Osteoblast (primary cell): Measurements from ENCODE around the gene NUP50. TPM values are rescaled to one million over a fixed set of nuclear protein-coding genes. Genes with fewer than 3 reads are reported as not detected.

Experiments
- DNase-seq: peaks from one replicate; pipeline ENCODE4 v3.0.0; 2011; ENCODE audit warnings: low spot score, mixed read lengths; ENCODE audit not compliant: insufficient read length; ENCODE audit errors: missing footprints
- H2AFZ ChIP-seq: 2 replicates; pipeline ENCODE4 v1.6.0; 2011; ENCODE audit warnings: mild to moderate bottlenecking, low read length
- H3K27ac ChIP-seq: 2 replicates; pipeline ENCODE4 v1.5.1; 2011; ENCODE audit warnings: mild to moderate bottlenecking, low read depth, low read length, moderate library complexity
- H3K27me3 ChIP-seq: 2 replicates; pipeline ENCODE4 v1.6.0; 2012; ENCODE audit warnings: mild to moderate bottlenecking, control low read depth, inconsistent platforms, low read length, moderate library complexity; ENCODE audit not compliant: insufficient read depth
- H3K36me3 ChIP-seq: 2 replicates; pipeline ENCODE4 v1.5.1; 2011; ENCODE audit warnings: mild to moderate bottlenecking, low read length, control low read depth, moderate library complexity; ENCODE audit not compliant: insufficient read depth
- H3K4me1 ChIP-seq: 2 replicates; pipeline ENCODE4 v1.5.1; 2011; ENCODE audit warnings: mild to moderate bottlenecking, low read length, control low read depth, moderate library complexity; ENCODE audit not compliant: insufficient read depth
- H3K4me2 ChIP-seq: 2 replicates; pipeline ENCODE4 v1.6.0; 2011; ENCODE audit warnings: mild to moderate bottlenecking, low read length; ENCODE audit not compliant: insufficient read depth
- H3K4me3 ChIP-seq: fragments of 200-600 bp; sonication (generic); 3 replicates; pipeline ENCODE4 v1.5.1; 2012; ENCODE audit warnings: mild to moderate bottlenecking, low read length, inconsistent platforms; ENCODE audit not compliant: insufficient read depth
- H3K79me2 ChIP-seq: 2 replicates; pipeline ENCODE4 v1.6.0; 2012; ENCODE audit warnings: mild to moderate bottlenecking, low read length, control low read depth, inconsistent platforms; ENCODE audit not compliant: insufficient read depth
- H3K9me3 ChIP-seq: 2 replicates; pipeline ENCODE4 v1.5.1; 2011; ENCODE audit warnings: low read depth, low read length, control low read depth
- H4K20me1 ChIP-seq: 2 replicates; pipeline ENCODE4 v1.6.0; 2012; ENCODE audit warnings: mild to moderate bottlenecking, low read length, control low read depth; ENCODE audit not compliant: insufficient read depth
- CTCF ChIP-seq: IDR thresholded peaks from 2 replicates; pipeline ENCODE4 v1.5.1; 2011; ENCODE audit warnings: mild to moderate bottlenecking, low read depth, low read length, moderate library complexity; ENCODE audit errors: extremely low read depth
- small RNA-seq: library from RNA; depleted of rRNA; stranded (forward); fragments of <200 nt; gene quantifications from one replicate; pipeline ENCODE3, GENCODE V24; 2012
- total RNA-seq: library from RNA; depleted of rRNA; stranded (reverse); fragments of >200 nt; gene quantifications from 2 replicates; pipeline ENCODE4 v1.2.3, GENCODE V29; 2012

Gene NUP50
- total RNA-seq, 1 donor, result 54.3 TPM

DNA sequence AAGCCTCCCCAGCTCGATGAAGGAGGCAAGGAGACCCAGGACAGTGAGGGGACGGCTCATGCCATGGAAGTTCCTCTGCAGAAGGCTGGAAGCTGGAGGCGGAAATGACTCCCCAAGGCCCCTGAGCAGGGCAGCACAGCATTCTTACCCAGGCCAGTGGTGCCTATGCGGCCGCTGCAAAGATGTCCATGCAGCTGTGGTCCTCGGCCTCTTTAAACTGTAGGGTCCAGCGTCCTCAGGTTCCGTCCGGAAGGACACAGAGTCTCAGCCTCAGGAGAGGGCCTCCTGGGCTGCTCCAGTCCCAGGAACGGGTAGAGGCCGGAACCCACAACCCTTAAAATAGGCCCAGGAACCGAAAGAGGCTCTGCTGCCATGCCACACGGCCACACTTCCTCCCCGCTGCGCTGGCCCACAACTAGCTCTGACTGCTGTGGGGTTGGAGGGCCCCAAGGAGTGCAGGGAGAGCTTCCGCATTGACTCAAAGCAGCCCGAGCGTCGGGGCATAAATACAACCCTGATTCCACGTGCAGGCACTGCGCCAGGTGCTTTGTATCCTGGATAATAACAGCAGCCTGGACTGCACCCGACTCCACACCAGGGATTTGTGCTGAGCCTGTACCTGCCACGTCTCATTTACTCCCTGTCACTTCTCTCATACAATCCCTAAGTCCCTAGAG lies 71.5 kb downstream of the NUP50 start:
- Histone ChIP-seq H3K4me1 (peaks cover 6% of the 10 kb centered on the region), H3K4me3 (no peak overlapping the region), H3K27ac (no peak overlapping the region), H4K20me1 (peaks cover 40% of the 10 kb centered on the region), H3K36me3 (no peaks in the 10 kb centered on the region), H2AFZ (no peak overlapping the region), H3K27me3 (no peaks in the 10 kb centered on the region), H3K9me3 (no peaks in the 10 kb centered on the region), H3K79me2 (peaks cover 30% of the 10 kb centered on the region), H3K4me2 (no peak overlapping the region)
- DNase-seq, result peak; percentile 66
- no peak for TF ChIP-seq CTCF

DNA sequence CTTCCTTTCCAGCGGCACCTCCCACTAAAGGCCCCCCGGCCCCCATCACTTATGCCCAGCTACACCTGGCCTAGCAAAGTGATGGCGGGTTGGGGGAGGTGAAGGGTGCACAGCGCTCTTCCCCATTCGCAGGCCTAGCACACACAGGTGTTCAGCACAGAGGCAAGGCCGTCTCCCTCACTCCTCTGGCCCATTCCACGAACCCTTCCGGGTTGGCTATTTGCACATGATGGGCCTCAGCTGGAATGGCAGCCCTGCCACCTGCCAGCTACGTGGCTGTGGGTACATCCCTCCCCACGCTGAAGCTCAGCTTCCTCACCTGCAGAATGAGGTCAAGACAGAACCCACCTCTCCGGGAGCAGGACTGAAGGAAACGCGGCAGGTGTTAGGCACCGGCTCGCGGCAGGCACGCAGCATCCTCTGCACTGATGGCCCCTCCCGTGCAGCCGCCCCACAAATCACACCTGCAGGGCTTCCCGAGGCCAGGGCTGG lies 72.2 kb downstream of the NUP50 start:
- peak; percentile 71 for DNase-seq
- TF ChIP-seq CTCF, result no peak
- Histone ChIP-seq H3K36me3 (no peaks in the 10 kb centered on the region), H3K27ac (no peak overlapping the region), H3K9me3 (no peaks in the 10 kb centered on the region), H3K79me2 (peaks cover 32% of the 10 kb centered on the region), H3K4me2 (no peak overlapping the region), H3K27me3 (no peaks in the 10 kb centered on the region), H3K4me3 (no peak overlapping the region), H2AFZ (no peak overlapping the region), H3K4me1 (peaks cover 7% of the 10 kb centered on the region), H4K20me1 (peaks cover 40% of the 10 kb centered on the region)

- Histone ChIP-seq H3K4me1 (peaks cover 7% of the 10 kb centered on the region), H3K36me3 (no peaks in the 10 kb centered on the region), H3K27me3 (no peaks in the 10 kb centered on the region), H3K9me3 (no peaks in the 10 kb centered on the region), H3K27ac (no peak overlapping the region), H3K4me3 (no peak overlapping the region), H2AFZ (no peak overlapping the region), H3K79me2 (peaks cover 32% of the 10 kb centered on the region), H3K4me2 (no peak overlapping the region), H4K20me1 (peaks cover 40% of the 10 kb centered on the region)
- peak; percentile 63 for DNase-seq
- no peak for TF ChIP-seq CTCF
Observed at GRCh38 chr22:45237065-45237990, 73.6 kb downstream of the NUP50 start.

Small RNAs within 50 kb of the gene (small RNA-seq; reads per million reads assigned to genes)
- gene MIR1249, result 0.67 reads per million

Other genes with a start within 250 kb of the NUP50 start
- gene PHF21B, start 153.9 kb upstream of the NUP50 start, total RNA-seq, result not detected in 2 replicates
- gene KIAA0930, start 77.0 kb downstream of the NUP50 start, total RNA-seq, result 31.8 and 43.4 TPM in 2 replicates
- not detected in 2 replicates for gene UPK3A, start 121.0 kb downstream of the NUP50 start, total RNA-seq
- gene FAM118A, start 146.0 kb downstream of the NUP50 start, total RNA-seq, result 21.7 and 23.9 TPM in 2 replicates
- gene SMC1B, start 249.7 kb downstream of the NUP50 start, total RNA-seq, result not detected in 2 replicates
- 0.88 TPM in 1 of 2 replicates, not detected in the other for gene RIBC2, start 249.8 kb downstream of the NUP50 start, total RNA-seq